Urinary bladder (tissue), 4 donors: Measurements from ENCODE around the gene FAM9C. TPM values are rescaled to one million over a fixed set of nuclear protein-coding genes. Genes with fewer than 3 reads are reported as not detected.
"Not testable (repeated sequence)": the region's sequence is repeated elsewhere in the genome, so short reads cannot be mapped to it uniquely, and the experiment has no call there.

Experiments used
- DNase-seq: peaks from one replicate; pipeline ENCODE4 v3.0.0-alpha.2; 2015; ENCODE audit errors: extremely low spot score
- H3K27ac ChIP-seq: one replicate; pipeline ENCODE4 v1.5.1; 2013; ENCODE audit warnings: low read depth, mild to moderate bottlenecking, moderate library complexity
- H3K36me3 ChIP-seq: one replicate; pipeline ENCODE4 v1.6.1; 2013; ENCODE audit warnings: mild to moderate bottlenecking, moderate library complexity; ENCODE audit not compliant: insufficient read depth
- H3K4me1 ChIP-seq: one replicate; pipeline ENCODE4 v1.6.1; 2013; ENCODE audit warnings: mild to moderate bottlenecking, moderate library complexity; ENCODE audit not compliant: insufficient read depth
- H3K4me3 ChIP-seq: one replicate; pipeline ENCODE4 v1.5.1; 2013; ENCODE audit warnings: low read depth, low read length
- WGBS: extraction: QIAGEN DNeasy Blood & Tissue Kit; methylation state at CpG from one replicate; pipeline ENCODE4 v1.1.7; 2013; 5-methylcytosine and 5-hydroxymethylcytosine counted together
- polyA plus RNA-seq: library from polyadenylated mRNA; stranded (reverse); fragments of 200-250 nt; gene quantifications from one replicate; pipeline ENCODE4 v1.2.3, GENCODE V29; 2013
- total RNA-seq: library from RNA; depleted of rRNA; stranded (reverse); fragments of >200 nt; gene quantifications from one replicate; pipeline ENCODE4 v1.2.3, GENCODE V29; 2014
- donor health status: healthy with polysubstance abuse.
- donor health status: healthy.

Gene FAM9C
- total RNA-seq (0.05 TPM), polyA plus RNA-seq (0.08 TPM)

DNA sequence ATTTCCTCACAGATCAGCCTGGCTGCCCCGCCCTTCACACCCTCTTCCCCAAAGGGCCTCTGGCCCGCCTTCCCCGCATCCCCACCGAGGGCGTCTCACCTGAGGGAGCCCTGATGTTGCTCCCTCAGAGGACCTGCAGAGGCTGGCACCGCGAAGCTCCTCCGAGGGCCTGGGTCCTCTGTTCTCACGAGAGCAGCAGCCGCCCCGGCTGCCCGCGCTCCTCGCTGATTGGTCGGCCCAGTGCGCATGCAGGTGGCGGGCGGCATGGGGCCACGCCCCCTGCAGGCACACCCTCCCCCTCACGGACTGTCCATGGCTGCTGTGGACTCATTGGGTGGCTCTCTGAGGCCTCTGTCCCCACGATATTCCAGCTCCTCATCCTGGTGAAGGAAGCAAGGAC, at the start of gene FAM9C:
FAM9C (minus strand) TSS at position 180 of the 400 bp plus-strand sequence. CDS start 831 bp downstream, outside the sequence.
- H3K36me3 ChIP-seq, result no peaks in the 10 kb centered on the region

GRCh38 chrX:13093529-13094140, 49.2 kb upstream of the FAM9C start:
- H3K36me3 ChIP-seq, result no peaks in the 10 kb centered on the region
- peaks cover 3% of the 10 kb centered on the region for H3K4me1 ChIP-seq
- WGBS, result 83% methylated on average over 6 of the region's 6 CpGs
- no peak overlapping the region for H3K4me3 ChIP-seq
- no peak overlapping the region for H3K27ac ChIP-seq
- DNase-seq, result no peak

More for the DNA sequence above, at the start of gene FAM9C:
- 96% methylated on average over 21 of the region's 21 CpGs for WGBS
- no peak for DNase-seq
- Histone ChIP-seq H3K27ac (no peak within 1 kb of the TSS), H3K4me1 (no peaks in the 10 kb centered on the region), H3K4me3 (no peak within 1 kb of the TSS)

GRCh38 chrX:13092455-13092941, 48.1 kb upstream of the FAM9C start:
- Histone ChIP-seq H3K4me3 (no peak overlapping the region), H3K36me3 (no peaks in the 10 kb centered on the region), H3K27ac (peak overlapping the region; percentile 23), H3K4me1 (peaks cover 3% of the 10 kb centered on the region)
- WGBS, result 87% methylated on average over 7 of the region's 7 CpGs
- DNase-seq, result no peak

DNA sequence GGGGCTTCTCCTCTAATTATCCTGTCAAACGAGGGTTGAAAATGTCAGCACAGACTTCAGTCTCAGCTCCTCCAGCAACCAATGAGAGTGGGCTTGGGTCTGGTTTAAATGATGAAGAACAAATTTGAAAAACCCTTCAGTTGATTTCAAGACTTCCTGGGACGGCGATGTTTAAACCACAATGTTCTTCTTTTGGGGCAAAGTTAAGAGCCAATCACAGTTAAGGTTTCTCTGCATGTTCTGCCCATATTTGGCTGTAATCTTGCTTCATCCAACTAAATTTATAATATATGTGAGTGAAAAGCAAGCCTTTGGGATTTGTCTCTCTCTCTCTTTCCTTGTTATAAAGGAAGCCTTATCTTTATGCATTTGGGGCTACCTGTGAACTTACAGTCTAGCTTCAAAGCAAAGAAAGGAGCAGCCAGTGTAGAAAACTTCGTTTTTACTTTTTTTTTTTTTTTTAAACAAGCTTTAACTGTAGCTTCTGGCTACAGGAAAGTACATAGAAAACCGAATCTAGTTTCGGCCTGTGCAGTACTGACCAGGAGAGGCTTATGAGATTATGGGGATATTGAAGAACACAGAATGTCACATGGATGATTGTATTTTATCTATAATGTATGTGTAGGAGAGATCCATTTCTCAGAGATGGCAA, 46.8 kb upstream of the FAM9C start:
- 38% methylated on average over 6 of the region's 6 CpGs for WGBS
- no peak for DNase-seq
- Histone ChIP-seq H3K4me3 (no peak overlapping the region), H3K27ac (peak overlapping the region; percentile 41), H3K36me3 (no peaks in the 10 kb centered on the region), H3K4me1 (peaks cover 3% of the 10 kb centered on the region)

GRCh38 chrX:13090339-13091110, 46.1 kb upstream of the FAM9C start:
- Histone ChIP-seq H3K4me3 (no peak overlapping the region), H3K4me1 (peaks cover 3% of the 10 kb centered on the region), H3K36me3 (no peaks in the 10 kb centered on the region), H3K27ac (peak overlapping the region; percentile 69)
- WGBS, result 35% methylated on average over 14 of the region's 14 CpGs
- DNase-seq, result peak; percentile 39

GRCh38 chrX:13090027-13090338, 45.6 kb upstream of the FAM9C start:
- no peak for DNase-seq
- H3K36me3 ChIP-seq, result no peaks in the 10 kb centered on the region
- no peak overlapping the region for H3K27ac ChIP-seq
- H3K4me3 ChIP-seq, result no peak overlapping the region
- H3K4me1 ChIP-seq, result peaks cover 3% of the 10 kb centered on the region
- WGBS, result 76% methylated on average over 1 of the region's 1 CpG

GRCh38 chrX:13088156-13088487, 43.7 kb upstream of the FAM9C start:
- no peak overlapping the region for H3K4me3 ChIP-seq
- WGBS, result 83% methylated on average over 5 of the region's 5 CpGs
- H3K4me1 ChIP-seq, result peaks cover 3% of the 10 kb centered on the region
- H3K27ac ChIP-seq, result no peak overlapping the region
- DNase-seq, result no peak
- H3K36me3 ChIP-seq, result no peaks in the 10 kb centered on the region

DNA sequence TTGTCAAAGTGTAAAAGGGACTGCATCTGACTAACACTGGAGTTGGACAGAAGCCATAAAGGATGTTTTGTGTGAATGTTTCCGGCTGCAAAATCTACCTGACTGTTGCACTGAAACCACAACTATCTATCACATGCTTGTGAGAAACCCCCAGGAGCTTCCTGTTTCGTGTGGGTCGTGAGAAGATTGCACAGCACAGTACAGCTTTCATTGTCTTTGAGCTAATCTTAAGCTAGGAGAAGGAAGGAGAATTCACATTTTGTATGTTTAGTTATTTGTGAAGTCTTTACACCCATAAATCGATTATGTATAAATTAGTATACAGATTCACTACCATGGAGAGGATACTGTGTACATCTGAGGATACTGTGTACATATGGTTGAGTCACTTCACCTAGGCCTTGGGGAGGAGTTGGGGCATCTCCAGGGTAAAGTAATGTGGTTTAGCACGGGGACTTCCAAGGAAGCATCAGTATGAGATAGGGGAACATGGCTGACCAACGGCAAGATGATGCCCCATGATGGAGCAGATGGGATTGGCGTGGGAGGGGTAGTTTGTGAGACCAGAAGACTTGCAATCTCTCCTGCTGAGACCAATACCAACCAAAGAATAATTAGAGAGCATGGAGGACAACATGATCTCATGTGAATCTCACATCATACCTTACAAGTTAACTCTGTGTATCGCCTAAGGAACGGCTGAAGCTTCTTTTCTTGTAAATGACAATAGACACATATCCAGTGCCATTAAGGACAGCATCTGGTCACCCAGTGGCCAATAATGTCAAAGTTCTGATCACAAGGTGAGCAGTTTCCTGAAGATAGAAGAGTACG, 43.1 kb upstream of the FAM9C start:
- WGBS, result 84% methylated on average over 10 of the region's 10 CpGs
- DNase-seq, result no peak
- Histone ChIP-seq H3K4me1 (no peaks in the 10 kb centered on the region), H3K36me3 (no peaks in the 10 kb centered on the region), H3K27ac (no peak overlapping the region), H3K4me3 (no peak overlapping the region)

DNA sequence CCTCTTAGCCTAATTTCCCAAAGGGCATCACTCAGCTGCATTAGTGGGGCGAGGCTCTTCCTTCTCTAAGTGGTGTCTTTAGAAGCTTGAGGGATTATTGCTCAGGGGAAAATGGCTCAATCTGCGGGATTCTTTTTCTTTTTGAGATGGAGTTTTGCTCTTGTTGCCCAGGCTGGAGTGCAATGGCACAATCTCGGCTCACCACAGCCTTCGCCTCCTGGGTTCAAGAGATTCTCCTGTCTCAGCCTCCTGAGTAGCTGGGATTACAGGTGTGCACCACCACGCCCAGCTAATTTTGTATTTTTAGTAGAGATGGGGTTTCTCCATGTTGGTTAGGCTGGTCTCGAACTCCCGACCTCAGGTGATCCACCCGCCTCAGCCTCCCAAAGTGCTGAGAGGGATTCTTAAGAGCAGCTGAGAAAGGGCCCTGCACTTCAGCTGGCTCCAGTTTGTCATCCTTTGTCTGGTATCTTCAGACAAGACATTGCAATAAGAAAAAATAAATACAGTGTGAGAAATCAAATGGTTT, 42.4 kb upstream of the FAM9C start:
- DNase-seq, H3K36me3 ChIP-seq, H3K4me3 ChIP-seq, H3K4me1 ChIP-seq, H3K27ac ChIP-seq: not testable (repeated sequence)
- WGBS, result 92% methylated on average over 8 of the region's 8 CpGs

DNA sequence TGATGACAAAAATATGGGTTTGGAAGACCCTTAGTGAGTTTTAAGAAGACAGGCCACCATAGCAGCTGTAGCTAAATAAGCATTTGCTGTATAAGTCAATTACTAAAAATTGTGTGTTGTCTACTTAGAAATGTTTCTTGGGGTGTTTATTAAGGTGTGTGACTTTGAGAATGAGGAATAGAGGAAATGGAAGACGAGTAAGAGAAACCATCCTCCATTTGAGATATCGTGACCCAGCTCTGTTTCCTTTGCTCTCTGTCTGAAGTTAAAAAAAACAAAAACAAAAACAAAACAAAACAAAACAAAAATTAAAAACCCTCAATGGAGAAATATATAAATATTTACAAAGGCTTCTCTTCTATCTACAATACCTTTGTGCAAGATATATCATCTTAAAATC, 41.7 kb upstream of the FAM9C start:
- no peak overlapping the region for H3K4me3 ChIP-seq
- 80% methylated on average over 2 of the region's 2 CpGs for WGBS
- H3K27ac ChIP-seq, result no peak overlapping the region
- H3K36me3 ChIP-seq, result no peaks in the 10 kb centered on the region
- H3K4me1 ChIP-seq, result no peaks in the 10 kb centered on the region
- no peak for DNase-seq

DNA sequence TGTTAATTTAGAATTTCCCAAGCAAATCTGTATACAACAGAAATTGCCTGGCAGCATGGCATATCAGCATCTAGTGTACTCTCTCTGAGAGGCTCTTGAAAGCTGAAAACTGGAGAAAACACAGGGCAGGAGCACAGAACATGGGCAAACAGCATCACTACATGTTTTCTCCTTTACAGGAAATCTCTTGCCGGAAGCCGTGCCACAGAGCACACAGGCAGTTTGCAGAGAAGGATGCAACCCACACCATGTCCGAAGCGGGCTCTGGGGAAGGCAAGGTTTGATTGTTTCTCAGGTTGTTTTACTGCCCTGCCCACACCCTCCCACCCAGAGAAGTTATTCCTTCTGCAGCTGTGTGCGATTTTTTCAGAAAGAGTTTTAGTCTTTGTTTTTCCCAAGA, 41.1 kb upstream of the FAM9C start:
- Histone ChIP-seq H3K4me1 (no peaks in the 10 kb centered on the region), H3K36me3 (no peaks in the 10 kb centered on the region), H3K27ac (no peak overlapping the region), H3K4me3 (no peak overlapping the region)
- no peak for DNase-seq
- WGBS, result 83% methylated on average over 5 of the region's 5 CpGs

- Histone ChIP-seq H3K27ac (no peak overlapping the region), H3K4me3 (no peak overlapping the region), H3K36me3 (no peaks in the 10 kb centered on the region), H3K4me1 (no peaks in the 10 kb centered on the region)
- no peak for DNase-seq
- 86% methylated on average over 1 of the region's 1 CpG for WGBS
Measured at GRCh38 chrX:13084611-13085010, 40.2 kb upstream of the FAM9C start.

DNA sequence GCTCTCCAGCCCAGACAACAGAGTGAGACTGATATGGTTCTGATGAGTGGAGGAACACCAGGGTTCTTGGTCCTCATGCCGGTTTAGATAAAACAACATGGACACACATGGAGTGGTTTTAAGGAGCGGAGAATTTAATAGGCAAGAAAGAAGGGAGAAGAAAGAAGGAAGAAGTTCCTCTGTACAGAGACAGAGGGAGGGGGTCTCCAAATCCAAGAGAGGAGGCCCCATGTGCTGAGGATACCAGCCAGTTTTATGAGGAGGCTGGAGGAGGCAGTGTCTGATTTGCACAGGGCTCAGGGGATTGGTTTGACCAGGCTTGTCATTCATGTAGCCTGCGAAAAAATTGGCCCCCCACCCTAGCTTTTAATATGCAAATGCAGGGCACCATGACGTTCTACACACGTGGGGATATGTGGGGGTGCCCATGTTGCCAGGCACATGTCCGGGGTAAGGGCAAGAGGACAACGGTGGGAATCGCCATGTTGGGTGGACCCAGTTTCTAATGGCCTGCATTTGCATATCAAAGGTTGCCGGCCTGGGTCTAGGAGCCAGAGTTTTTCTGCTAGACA, 39.4 kb upstream of the FAM9C start:
- not testable (repeated sequence) for H3K4me1 ChIP-seq, H3K27ac ChIP-seq

More for the DNA sequence above, 39.4 kb upstream of the FAM9C start:
- WGBS, result 92% methylated on average over 9 of the region's 9 CpGs
- H3K36me3 ChIP-seq, H3K4me3 ChIP-seq, DNase-seq: not testable (repeated sequence)
